Stomach (tissue), 9 donors: Measurements from ENCODE around the gene STK33. TPM values are rescaled to one million over a fixed set of nuclear protein-coding genes. Genes with fewer than 3 reads are reported as not detected.

Source experiments
- DNase-seq, 2 donors: peaks; one replicate each; pipeline versions ENCODE4 v3.0.0 to v3.0.0-alpha.2; 2013 to 2019
- H3K27ac ChIP-seq, 5 donors: fragments of 200-600 bp in 4 of 5; sonication (generic) in 4 of 5; one replicate each; pipeline ENCODE4 v1.5.1; 2013 to 2019; ENCODE audit warnings: mild to moderate bottlenecking in 1 of 5, moderate library complexity in 1 of 5
- H3K27me3 ChIP-seq, 3 donors: fragments of 200-600 bp; sonication (generic); one replicate each; pipeline ENCODE4 v1.5.1; 2017 to 2019; ENCODE audit warnings: mixed run types in 1 of 3
- H3K36me3 ChIP-seq, 4 donors: fragments of 200-600 bp; sonication (generic); 1 replicate in 3 of 4; 2 replicates in 1 of 4; pipeline ENCODE4 v1.5.1; 2016 to 2019
- H3K4me1 ChIP-seq, 4 donors: fragments of 200-600 bp; sonication (generic); one replicate each; pipeline ENCODE4 v1.5.1; 2016 to 2019
- H3K4me3 ChIP-seq, 4 donors: fragments of 200-600 bp; sonication (generic) in 3 of 4; one replicate each; pipeline ENCODE4 v1.5.1; 2016 to 2019; ENCODE audit warnings: mild to moderate bottlenecking in 1 of 4
- H3K9me3 ChIP-seq, 4 donors: fragments of 200-600 bp; sonication (generic); one replicate each; pipeline ENCODE4 v1.5.1; 2016 to 2019
- CTCF ChIP-seq, 7 experiments: fragments of 450-650 bp in 4 of 7; fragments of 200-600 bp in 3 of 7; sonication (generic) in 3 of 7; IDR thresholded peaks; one replicate each; pipeline ENCODE4 v1.5.1; 2016 to 2019; ENCODE audit warnings: antibody characterized with exemption in 7 of 7, control low read depth in 2 of 7, mild to moderate bottlenecking in 1 of 7
- EP300 ChIP-seq: sonication (generic); formaldehyde crosslinking; IDR thresholded peaks from one replicate; pipeline ENCODE4 v1.6.1; 2017; ENCODE audit warnings: antibody characterized with exemption
- POLR2A ChIP-seq, 4 donors: fragments of 450-650 bp; IDR thresholded peaks; one replicate each; pipeline ENCODE4 v1.6.1; 2016; ENCODE audit warnings: antibody characterized with exemption in 4 of 4, control low read depth in 2 of 4, mild to moderate bottlenecking in 1 of 4, moderate library complexity in 1 of 4
- POLR2AphosphoS5 ChIP-seq, 3 donors: sonication (generic); formaldehyde crosslinking; IDR thresholded peaks; one replicate each; pipeline ENCODE4 v1.6.1; 2016; ENCODE audit warnings: antibody characterized with exemption in 3 of 3
- WGBS, 5 donors: extraction: QIAGEN DNeasy Blood & Tissue Kit in 3 of 5; methylation state at CpG; one replicate each; pipeline versions ENCODE4 v1.1.5 to v1.1.7; 2013 to 2018; 5-methylcytosine and 5-hydroxymethylcytosine counted together
- intact Hi-C: fragments of 100-400 bp; cut with DNase I; formaldehyde crosslinking; loops from one replicate; pipeline ENCODE4 v1.15.1; 2023; ENCODE audit warnings: low total_unique reads
- polyA plus RNA-seq, 3 donors: library from polyadenylated mRNA; stranded (reverse); fragments of 200-250 nt; gene quantifications; one replicate each; pipeline ENCODE4 v1.2.3, GENCODE V29; 2013
- total RNA-seq, 5 donors: library from RNA; depleted of rRNA; stranded (reverse); fragments of >200 nt; gene quantifications; one replicate each; pipeline versions ENCODE4 v1.1.0 to v1.2.3, GENCODE V29; 2014 to 2016
- donor health status: healthy with polysubstance abuse.
- donor health status: Bipolar disorder and iron deficiency.
- donor health status: healthy.

Gene STK33
- total and polyA plus RNA-seq, 8 donors = 3.1 to 21.3 (median 10.9) TPM; not detected in 1

DNA sequence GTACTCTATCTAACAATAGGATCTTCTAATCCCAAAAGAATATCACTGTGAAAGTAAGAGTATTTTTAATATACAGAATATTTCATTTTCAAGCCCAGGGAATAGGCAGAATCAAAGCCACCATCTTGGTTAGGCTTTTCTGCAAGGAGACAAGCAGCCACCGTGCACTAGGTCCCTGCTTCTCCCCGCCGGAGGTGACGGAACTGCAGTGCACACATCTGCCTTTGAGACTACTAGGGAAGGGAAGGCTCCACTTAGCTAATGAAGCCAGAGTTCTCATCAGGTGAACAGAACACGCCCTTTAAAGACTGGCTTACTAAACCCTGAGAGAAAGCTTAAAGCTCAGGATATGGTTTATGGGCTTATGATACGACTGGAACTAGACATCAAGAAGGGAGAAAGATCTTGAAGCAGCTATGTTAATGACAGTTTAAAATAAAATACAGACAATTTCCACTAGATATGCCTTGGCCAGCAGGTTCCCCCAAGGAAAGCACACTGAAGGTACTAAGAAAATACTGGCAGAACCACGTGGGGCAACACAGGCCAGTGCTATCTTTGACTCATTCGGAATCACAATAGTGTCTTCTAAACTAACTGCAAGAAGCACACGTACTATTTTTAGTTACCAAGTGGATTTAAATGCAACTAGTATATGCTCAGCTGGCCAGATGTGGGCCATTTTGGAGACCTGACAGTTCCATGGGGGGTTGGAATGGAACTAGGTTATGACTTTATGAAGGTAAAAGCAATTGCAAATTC lies 203.0 kb downstream of the STK33 start:
- DNase-seq = no peak
- WGBS, 5 donors = 85 to 95% (median 91%) methylated on average over 9 of the region's 9 CpGs
- Histone ChIP-seq H3K27ac (no peak overlapping the region), H3K9me3 (peaks cover 0 to 1% (median 0%) of the 10 kb centered on the region in 4 donors), H3K27me3 (no peaks in the 10 kb centered on the region), H3K4me1 (peaks cover 8 to 23% (median 11%) of the 10 kb centered on the region in 4 donors), H3K4me3 (no peak overlapping the region), H3K36me3 (no peaks in the 10 kb centered on the region)
- TF ChIP-seq POLR2AphosphoS5 (IDR thresholded peaks at IDR 0.05) = no peak
- intact Hi-C loops = no loop called here

DNA sequence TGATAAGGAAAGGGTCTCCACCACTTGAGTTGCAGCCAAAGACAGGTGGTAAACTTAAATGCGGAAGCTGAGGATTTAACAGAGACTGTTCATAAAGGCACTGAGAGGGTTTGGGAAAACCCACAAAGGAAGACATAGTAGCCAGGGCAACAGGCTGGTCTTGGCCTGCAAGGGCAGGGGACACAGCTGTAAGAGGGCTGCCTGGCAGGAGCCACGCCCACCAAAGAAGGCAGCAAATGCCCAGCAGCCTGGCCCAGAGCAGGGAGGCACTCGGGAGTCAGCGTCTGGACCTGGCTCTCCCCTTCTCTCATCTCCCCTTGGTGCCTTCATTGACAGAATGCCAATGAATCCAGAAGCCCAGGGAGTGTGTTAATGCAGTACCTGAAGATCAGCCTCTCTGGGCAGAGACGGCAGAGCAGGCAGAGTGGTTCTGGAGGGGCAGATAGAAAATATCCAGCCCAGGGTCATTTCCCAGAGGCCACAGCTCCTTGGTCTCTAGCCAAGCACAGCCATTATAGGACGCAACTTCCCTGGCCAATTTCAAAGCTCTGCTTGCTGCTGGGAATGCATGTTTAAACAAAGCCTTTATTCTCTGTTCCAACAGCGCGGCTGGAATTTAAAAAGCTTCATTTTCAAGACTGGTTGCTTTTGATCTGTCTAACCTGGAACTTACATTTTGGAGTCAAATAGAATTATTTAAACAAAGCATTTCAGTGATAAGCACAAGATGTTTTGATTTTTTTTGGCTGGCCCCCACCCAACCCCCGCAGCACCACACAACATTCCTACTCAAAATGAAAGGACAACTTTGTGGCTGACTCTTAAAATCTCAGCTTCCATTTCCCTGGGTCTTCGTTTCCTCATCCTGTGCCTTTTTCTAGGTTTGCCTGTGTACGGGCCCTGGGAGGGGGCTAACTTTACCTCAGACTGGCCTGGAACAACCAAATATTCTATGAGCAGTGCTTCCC lies 204.7 kb downstream of the STK33 start:
- H3K36me3 ChIP-seq = no peaks in the 10 kb centered on the region
- intact Hi-C loops = no loop called here
- peak overlapping the region in 3 of 4 donors; percentile 1 to 22 (median 16) for H3K4me3 ChIP-seq
- 16 to 30% (median 23%) methylated on average over 11 of the region's 11 CpGs for WGBS, 5 donors
- TF ChIP-seq CTCF (IDR thresholded peaks at IDR 0.05) (no peak), POLR2AphosphoS5 (IDR thresholded peaks at IDR 0.05) (no peak), EP300 (no peak), POLR2A (IDR thresholded peaks at IDR 0.05) (no peak)
- peak overlapping the region in 4 of 5 donors; percentile 49 to 72 (median 60) for H3K27ac ChIP-seq
- H3K9me3 ChIP-seq = no peaks in the 10 kb centered on the region
- DNase-seq = peak; percentile 42 to 84
- peaks cover 8 to 23% (median 11%) of the 10 kb centered on the region in 4 donors for H3K4me1 ChIP-seq
- H3K27me3 ChIP-seq = no peaks in the 10 kb centered on the region

DNA sequence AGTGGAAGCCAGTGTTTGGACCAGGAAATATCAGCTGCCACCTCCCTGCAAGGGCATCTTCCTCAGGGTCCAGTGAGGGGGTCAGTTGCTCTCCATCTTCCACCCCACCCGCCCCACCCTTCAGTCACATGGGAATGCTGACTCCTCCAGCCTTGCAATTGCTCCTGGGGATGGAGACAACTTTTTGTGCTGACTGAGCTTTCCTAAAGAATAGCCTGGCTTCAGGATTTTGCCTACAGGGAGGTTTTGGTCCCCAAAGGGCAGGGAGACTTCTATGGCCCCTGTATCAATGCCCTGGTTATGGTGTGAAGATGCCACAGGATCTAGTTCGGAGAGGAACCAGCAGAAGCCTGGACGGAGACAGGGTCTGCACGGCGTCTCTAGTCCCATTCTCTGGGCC lies 206.3 kb downstream of the STK33 start:
- intact Hi-C loops = no loop called here
- no peaks in the 10 kb centered on the region for H3K27me3 ChIP-seq
- no peaks in the 10 kb centered on the region for H3K36me3 ChIP-seq
- H3K27ac ChIP-seq = no peak overlapping the region
- WGBS, 5 donors = 88 to 98% (median 96%) methylated on average over 5 of the region's 5 CpGs
- TF ChIP-seq POLR2AphosphoS5 (IDR thresholded peaks at IDR 0.05) (no peak), CTCF (IDR thresholded peaks at IDR 0.05) (no peak), POLR2A (IDR thresholded peaks at IDR 0.05) (no peak), EP300 (no peak)
- H3K4me1 ChIP-seq = peaks cover 8 to 27% (median 11%) of the 10 kb centered on the region in 4 donors
- no peak overlapping the region for H3K4me3 ChIP-seq
- H3K9me3 ChIP-seq = no peaks in the 10 kb centered on the region
- no peak for DNase-seq

DNA sequence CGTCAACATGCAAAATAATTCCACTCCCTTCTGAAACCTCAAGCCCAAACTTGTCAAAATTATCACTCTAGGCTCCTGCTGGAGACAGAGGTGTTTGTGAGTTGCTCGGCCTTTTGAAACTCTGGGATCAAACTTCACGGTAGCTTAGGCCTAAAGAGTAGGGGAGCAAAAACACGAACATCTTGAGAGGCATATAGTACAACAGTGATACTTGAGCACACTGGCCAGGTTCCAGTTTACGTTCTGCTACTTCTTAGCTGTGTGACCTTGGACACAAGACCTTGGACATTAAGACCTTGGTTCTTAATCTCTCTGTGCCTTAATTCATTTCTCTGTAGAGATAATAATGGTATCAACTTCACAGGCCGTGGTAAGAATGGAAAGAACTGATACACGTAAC lies 206.9 kb downstream of the STK33 start:
- Histone ChIP-seq H3K36me3 (no peaks in the 10 kb centered on the region), H3K4me3 (no peak overlapping the region), H3K9me3 (no peaks in the 10 kb centered on the region), H3K4me1 (peaks cover 8 to 27% (median 11%) of the 10 kb centered on the region in 4 donors), H3K27me3 (no peaks in the 10 kb centered on the region), H3K27ac (no peak overlapping the region)
- TF ChIP-seq EP300 = no peak
- TF ChIP-seq POLR2AphosphoS5 (IDR thresholded peaks at IDR 0.05) = no peak
- no peak for TF ChIP-seq CTCF (IDR thresholded peaks at IDR 0.05)
- TF ChIP-seq POLR2A (IDR thresholded peaks at IDR 0.05) = no peak
- no peak for DNase-seq
- WGBS, 5 donors = 69 to 80% (median 76%) methylated on average over 7 of the region's 7 CpGs
- intact Hi-C loops = no loop called here
